ENCODE measurements around the gene PPP3R1. TPM values are rescaled to one million over a fixed set of nuclear protein-coding genes. Genes with fewer than 3 reads are reported as not detected.

Gene PPP3R1
- total and polyA plus RNA-seq, 9 of the 15 experiments (the other 6 are each of a cell fraction or from before 2014, with no cell fraction given): 3.7 to 70.0 (median 24.8) TPM

DNA sequence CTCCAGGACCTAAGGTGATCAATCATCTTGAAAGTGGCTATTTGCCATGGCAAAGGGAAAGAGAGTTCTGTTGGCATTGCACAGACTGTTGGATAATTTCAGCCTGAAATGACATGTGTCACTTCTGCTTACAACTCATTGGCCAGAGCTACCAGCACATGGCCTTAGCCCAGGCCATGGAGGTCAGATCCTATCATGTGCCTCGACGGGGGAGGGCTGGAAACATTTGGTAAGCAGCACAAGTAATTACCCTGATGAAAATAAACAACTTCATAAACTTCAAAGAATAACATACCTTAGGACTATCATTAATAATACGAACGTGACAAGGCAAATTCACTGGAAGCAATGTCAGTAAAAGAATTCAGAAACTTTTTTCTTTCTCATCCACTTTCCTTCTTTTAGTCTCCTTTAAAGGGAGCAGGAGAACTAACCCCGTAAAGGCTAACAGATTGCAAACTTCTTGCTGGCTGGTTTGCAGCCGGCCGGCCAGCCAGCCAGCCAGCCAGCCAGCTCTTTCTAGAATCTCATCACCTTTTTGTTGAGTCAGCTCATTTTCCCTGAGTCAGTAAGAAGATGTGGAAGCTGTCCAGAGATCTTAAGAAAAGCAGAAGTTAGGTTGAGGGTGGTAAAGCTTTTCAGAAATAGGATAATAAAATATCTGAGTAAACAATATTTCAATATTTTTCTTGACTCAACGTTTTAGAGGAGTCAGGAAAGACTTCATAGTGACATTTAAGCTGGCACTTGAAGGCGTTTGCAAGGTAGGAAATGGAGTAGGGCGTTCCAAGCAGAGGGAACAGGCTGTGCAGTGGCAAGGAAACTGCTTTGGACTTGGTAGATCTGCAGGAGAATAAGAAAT, 35.5 kb upstream of the PPP3R1 start (continued):
- TF ChIP-seq, protein P1, sequence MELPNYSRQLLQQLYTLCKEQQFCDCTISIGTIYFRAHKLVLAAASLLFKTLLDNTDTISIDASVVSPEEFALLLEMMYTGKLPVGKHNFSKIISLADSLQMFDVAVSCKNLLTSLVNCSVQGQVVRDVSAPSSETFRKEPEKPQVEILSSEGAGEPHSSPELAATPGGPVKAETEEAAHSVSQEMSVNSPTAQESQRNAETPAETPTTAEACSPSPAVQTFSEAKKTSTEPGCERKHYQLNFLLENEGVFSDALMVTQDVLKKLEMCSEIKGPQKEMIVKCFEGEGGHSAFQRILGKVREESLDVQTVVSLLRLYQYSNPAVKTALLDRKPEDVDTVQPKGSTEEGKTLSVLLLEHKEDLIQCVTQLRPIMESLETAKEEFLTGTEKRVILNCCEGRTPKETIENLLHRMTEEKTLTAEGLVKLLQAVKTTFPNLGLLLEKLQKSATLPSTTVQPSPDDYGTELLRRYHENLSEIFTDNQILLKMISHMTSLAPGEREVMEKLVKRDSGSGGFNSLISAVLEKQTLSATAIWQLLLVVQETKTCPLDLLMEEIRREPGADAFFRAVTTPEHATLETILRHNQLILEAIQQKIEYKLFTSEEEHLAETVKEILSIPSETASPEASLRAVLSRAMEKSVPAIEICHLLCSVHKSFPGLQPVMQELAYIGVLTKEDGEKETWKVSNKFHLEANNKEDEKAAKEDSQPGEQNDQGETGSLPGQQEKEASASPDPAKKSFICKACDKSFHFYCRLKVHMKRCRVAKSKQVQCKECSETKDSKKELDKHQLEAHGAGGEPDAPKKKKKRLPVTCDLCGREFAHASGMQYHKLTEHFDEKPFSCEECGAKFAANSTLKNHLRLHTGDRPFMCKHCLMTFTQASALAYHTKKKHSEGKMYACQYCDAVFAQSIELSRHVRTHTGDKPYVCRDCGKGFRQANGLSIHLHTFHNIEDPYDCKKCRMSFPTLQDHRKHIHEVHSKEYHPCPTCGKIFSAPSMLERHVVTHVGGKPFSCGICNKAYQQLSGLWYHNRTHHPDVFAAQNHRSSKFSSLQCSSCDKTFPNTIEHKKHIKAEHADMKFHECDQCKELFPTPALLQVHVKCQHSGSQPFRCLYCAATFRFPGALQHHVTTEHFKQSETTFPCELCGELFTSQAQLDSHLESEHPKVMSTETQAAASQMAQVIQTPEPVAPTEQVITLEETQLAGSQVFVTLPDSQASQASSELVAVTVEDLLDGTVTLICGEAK (IDR thresholded peaks at IDR 0.05): no peak
- TF ChIP-seq, protein P1 (CRISPR knock-in tag; IDR thresholded peaks at IDR 0.05): no peak
- TF ChIP-seq, protein P2, sequence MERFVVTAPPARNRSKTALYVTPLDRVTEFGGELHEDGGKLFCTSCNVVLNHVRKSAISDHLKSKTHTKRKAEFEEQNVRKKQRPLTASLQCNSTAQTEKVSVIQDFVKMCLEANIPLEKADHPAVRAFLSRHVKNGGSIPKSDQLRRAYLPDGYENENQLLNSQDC (CRISPR knock-in tag; IDR thresholded peaks at IDR 0.05): no peak
- TF ChIP-seq CHD1 (IDR thresholded peaks at IDR 0.05; ENCODE audit: low read length) (no peak), OTX1 (CRISPR knock-in tag; IDR thresholded peaks at IDR 0.05) (no peak), ZNF561 (CRISPR knock-in tag; conservative IDR thresholded peaks at IDR 0.05) (no peak), MBD2 (IDR thresholded peaks at IDR 0.05; ENCODE audit: borderline replicate concordance, low read depth) (no peak), KDM1A (IDR thresholded peaks at IDR 0.05) (no peak), GABPB1 (CRISPR knock-in tag; IDR thresholded peaks at IDR 0.05) (no peak), SOX6 (IDR thresholded peaks at IDR 0.05) (peak; percentile 22; the same call in 1 of the 2 replicates), ZNF444 (CRISPR knock-in tag; IDR thresholded peaks at IDR 0.05) (no peak), SMAD4 (CRISPR knock-in tag; conservative IDR thresholded peaks at IDR 0.05) (peak; percentile 65), MTA1 (IDR thresholded peaks at IDR 0.05; ENCODE audit: borderline replicate concordance) (no peak), ZNF696 (CRISPR knock-in tag; conservative IDR thresholded peaks at IDR 0.05) (no peak), FIP1L1 (IDR thresholded peaks at IDR 0.05; ENCODE audit: low read depth, low read length, poor library complexity, severe bottlenecking) (no peak)
- TF ChIP-seq, protein P3, sequence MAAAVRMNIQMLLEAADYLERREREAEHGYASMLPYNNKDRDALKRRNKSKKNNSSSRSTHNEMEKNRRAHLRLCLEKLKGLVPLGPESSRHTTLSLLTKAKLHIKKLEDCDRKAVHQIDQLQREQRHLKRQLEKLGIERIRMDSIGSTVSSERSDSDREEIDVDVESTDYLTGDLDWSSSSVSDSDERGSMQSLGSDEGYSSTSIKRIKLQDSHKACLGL (CRISPR knock-in tag; IDR thresholded peaks at IDR 0.05; ENCODE audit: borderline replicate concordance, poor library complexity, severe bottlenecking): no peak

All from K562 (cell line).